Heart left ventricle (tissue), 16 donors: ENCODE results near the gene NUBPL. TPM values are rescaled to one million over a fixed set of nuclear protein-coding genes. Genes with fewer than 3 reads are reported as not detected.

Experiments used
- ATAC-seq, 4 donors: fragments of 200-7000 bp; cut with Tn5 transposase; one replicate each; pipeline ENCODE4 v1.9.1; 2020 to 2022; ENCODE audit warnings: moderate library complexity in 4 of 4, mild to moderate bottlenecking in 3 of 4, moderate number of reproducible peaks in 1 of 4
- DNase-seq, 5 donors: peaks; one replicate each; pipeline ENCODE4 v3.0.0-alpha.2; 2020
- H3K27ac ChIP-seq, 12 donors: fragments of 200-600 bp; sonication (generic) in 4 of 12; one replicate each; pipeline versions ENCODE4 v1.5.0 to v1.8.0; 2016 to 2022; ENCODE audit warnings: mild to moderate bottlenecking in 2 of 12
- H3K27me3 ChIP-seq, 9 donors: fragments of 200-600 bp; sonication (generic) in 2 of 9; one replicate each; pipeline versions ENCODE4 v1.5.1 to v1.8.0; 2016 to 2022; ENCODE audit warnings: mild to moderate bottlenecking in 3 of 9
- H3K36me3 ChIP-seq, 9 donors: fragments of 200-600 bp; sonication (generic) in 2 of 9; one replicate each; pipeline versions ENCODE4 v1.5.0 to v1.8.0; 2018 to 2022; ENCODE audit warnings: mild to moderate bottlenecking in 2 of 9
- H3K4me1 ChIP-seq, 12 donors: fragments of 200-600 bp; sonication (generic) in 4 of 12; one replicate each; pipeline versions ENCODE4 v1.5.0 to v1.8.0; 2016 to 2022; ENCODE audit warnings: mild to moderate bottlenecking in 3 of 12
- H3K4me3 ChIP-seq, 12 donors: fragments of 200-600 bp; sonication (generic) in 4 of 12; one replicate each; pipeline versions ENCODE4 v1.5.0 to v1.8.0; 2017 to 2022; ENCODE audit warnings: mild to moderate bottlenecking in 9 of 12, moderate library complexity in 4 of 12
- H3K9me3 ChIP-seq, 12 donors: fragments of 200-600 bp; sonication (generic) in 4 of 12; one replicate each; pipeline versions ENCODE4 v1.5.0 to v1.8.0; 2016 to 2022; ENCODE audit warnings: mild to moderate bottlenecking in 1 of 12
- POLR2A ChIP-seq, 2 donors: fragments of 450-650 bp; IDR thresholded peaks; one replicate each; pipeline ENCODE4 v1.6.1; 2017; ENCODE audit warnings: antibody characterized with exemption in 2 of 2, mild to moderate bottlenecking in 2 of 2, moderate library complexity in 2 of 2
- WGBS, 4 donors: extraction: QIAGEN DNeasy Blood & Tissue Kit in 2 of 4; methylation state at CpG; one replicate each; pipeline versions ENCODE4 v1.1.5 to v1.1.7; 2013 to 2018; 5-methylcytosine and 5-hydroxymethylcytosine counted together
- intact Hi-C, 10 donors: fragments of 100-400 bp; cut with DNase I; formaldehyde crosslinking; loops; one replicate each; pipeline versions ENCODE4 v1.11.1 to v1.14.2; 2022
- long read RNA-seq, 3 donors: library from polyadenylated mRNA; unstranded; transcript quantifications; one replicate each; pipeline ENCODE4 v2.0.0, GENCODE V29; 2020 to 2021
- polyA plus RNA-seq, 2 donors: library from polyadenylated mRNA; stranded (reverse); fragments of 200-250 nt; gene quantifications; one replicate each; pipeline ENCODE4 v1.2.3, GENCODE V29; 2013
- total RNA-seq, 9 donors: library from RNA; depleted of rRNA in 2 of 9; stranded (reverse); fragments of >200 nt in 2 of 9; fragmentation: NEBNext Ultra II Directional in 3 of 9; extraction: Animal tissue kit (Norgen Biotek cat#: 25700) in 3 of 9; gene quantifications; one replicate each; pipeline versions ENCODE4 v1.1.0 to v1.2.4, GENCODE V29; 2016 to 2023
- TF ChIP-seq, protein P1 (sequence below), 12 donors: fragments of 200-600 bp; sonication (generic) in 4 of 12; IDR thresholded peaks; one replicate each; pipeline versions ENCODE4 v1.5.0 to v1.8.0; 2018 to 2022; ENCODE audit warnings: antibody characterized with exemption in 12 of 12, mild to moderate bottlenecking in 5 of 12
- donor health status: ischemic (EF 13 %, LVEDD 7.1; RV severe dilation, severe dysfunction).
- donor health status: healthy with polysubstance abuse.
- donor health status: DM: no; HTN: yes; CAD: no.
- donor health status: DM: no; HTN: no; CAD: no.
- donor health status: ischemic (EF 25% LVEDD 6.9; RV normal size, moderate dysfunction).
- donor health status: ischemic (EF 25% LVEDD 5.7; RV mildly dilated, moderate dysfunction).
- donor health status: healthy.
- donor health status: DM: yes; HTN: yes; CAD: no.
- donor health status: ischemic (EF 35%, LVEDD 5.7; RV mildly dilated, moderate dysfunction).
- donor health status: nonischemic (EF 11% LVEDD 7.7; RV severe dilation, severe dysfunction).
- donor health status: DM: yes; HTN: yes; CAD: no.
- donor health status: PGD.
- donor health status: ischemic (EF 29% LVEDD 5.4; RV normal size, mild dysfunction).
- donor health status: nonischemic (EF 23%, LVEDD 6.1; RV moderate dilation, normal function).

NUBPL gene, protein sequence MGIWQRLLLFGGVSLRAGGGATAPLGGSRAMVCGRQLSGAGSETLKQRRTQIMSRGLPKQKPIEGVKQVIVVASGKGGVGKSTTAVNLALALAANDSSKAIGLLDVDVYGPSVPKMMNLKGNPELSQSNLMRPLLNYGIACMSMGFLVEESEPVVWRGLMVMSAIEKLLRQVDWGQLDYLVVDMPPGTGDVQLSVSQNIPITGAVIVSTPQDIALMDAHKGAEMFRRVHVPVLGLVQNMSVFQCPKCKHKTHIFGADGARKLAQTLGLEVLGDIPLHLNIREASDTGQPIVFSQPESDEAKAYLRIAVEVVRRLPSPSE
- total RNA-seq, result 10 to 100 TPM; 16.1 to 28.7 (median 19.1) TPM
- polyA plus RNA-seq, result 1 to 10 TPM; 6.2 to 7.3 TPM
- long read RNA-seq, donor 1, transcript NUBPL-201 (11 exons, 3,049 nt), result major isoform, 18 of 25 reads
- long read RNA-seq, donor 1, partial matches to known transcripts, result 0 of 25 reads
- long read RNA-seq, donor 1, other reads (novel, unspliced or antisense), result 7 of 25 reads
- long read RNA-seq, donor 2, transcript NUBPL-201 (11 exons, 3,049 nt), result major isoform, 82 of 102 reads
- long read RNA-seq, donor 2, partial matches to known transcripts, result 4 of 102 reads
- long read RNA-seq, donor 2, other reads (novel, unspliced or antisense), result 16 of 102 reads
- long read RNA-seq, donor 3, transcript NUBPL-201 (11 exons, 3,049 nt), result major isoform, 10 of 14 reads
- long read RNA-seq, donor 3, partial matches to known transcripts, result 1 of 14 reads
- long read RNA-seq, donor 3, other reads (novel, unspliced or antisense), result 3 of 14 reads

DNA sequence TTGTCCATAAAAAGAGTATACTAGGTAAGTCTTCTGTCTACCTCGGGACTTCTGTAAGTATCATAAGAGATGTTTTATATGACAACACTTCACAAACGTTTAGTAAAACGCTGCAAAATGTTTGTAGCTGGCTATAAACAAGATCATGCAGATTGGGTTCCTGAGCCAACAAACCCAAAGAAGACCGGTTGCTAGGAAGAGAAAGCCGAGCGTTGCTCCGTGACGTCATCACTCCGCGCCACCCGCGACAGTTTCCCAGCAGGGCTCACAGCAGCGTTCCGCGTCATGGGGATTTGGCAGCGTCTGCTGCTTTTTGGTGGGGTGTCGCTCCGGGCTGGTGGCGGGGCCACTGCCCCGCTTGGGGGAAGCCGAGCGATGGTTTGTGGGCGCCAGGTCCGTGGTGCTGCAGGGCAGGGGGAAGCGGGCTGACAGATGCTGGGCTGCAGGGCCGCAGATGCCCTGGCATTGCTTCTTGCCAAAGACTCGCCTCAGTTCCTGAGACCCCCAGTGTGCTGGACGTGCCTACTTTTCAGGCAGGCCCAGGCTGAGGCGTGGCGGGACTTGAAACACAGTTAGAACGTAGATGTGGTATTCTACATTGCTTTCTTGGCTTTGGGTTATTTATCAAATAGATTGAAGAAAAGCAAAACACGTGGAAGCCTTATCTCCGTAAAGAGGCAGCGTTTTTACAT lies at the start of gene NUBPL:
TSS of gene NUBPL (plus strand) at position 250 of the 692 bp plus-strand sequence. CDS start at position 286, 36 bp downstream.
- no peaks in the 10 kb centered on the region for H3K27me3 ChIP-seq
- H3K36me3 ChIP-seq, result peaks cover 0 to 11% (median 0%) of the 10 kb centered on the region in 9 donors
- peak within 1 kb of the TSS; percentile 43 to 95 (median 89) for H3K27ac ChIP-seq
- peak within 1 kb of the TSS; percentile 77 to 98 (median 84) for H3K4me3 ChIP-seq
- intact Hi-C loops, result loop anchor here in 4 of 10 donors (5.0 to 10.0 kb wide), 6 partner anchors 106 to 516 kb away; partner anchors contain the start of genes ARHGAP5 (in 3 of the 4) and DTD2 (in 1 of the 4)
- peaks cover 0 to 29% (median 10%) of the 10 kb centered on the region in 12 donors for H3K4me1 ChIP-seq
- no peaks in the 10 kb centered on the region for H3K9me3 ChIP-seq
- DNase-seq (peak; percentile 94 to 98 (median 96)), ATAC-seq (peak; percentile 92 to 98 (median 96))
- WGBS, 4 donors, result 0% methylated on average over 27 to 34 of the region's 34 CpGs
- TF ChIP-seq POLR2A (IDR thresholded peaks at IDR 0.05), result peak in 1 of 2 donors; percentile 60
- TF ChIP-seq, protein P1, sequence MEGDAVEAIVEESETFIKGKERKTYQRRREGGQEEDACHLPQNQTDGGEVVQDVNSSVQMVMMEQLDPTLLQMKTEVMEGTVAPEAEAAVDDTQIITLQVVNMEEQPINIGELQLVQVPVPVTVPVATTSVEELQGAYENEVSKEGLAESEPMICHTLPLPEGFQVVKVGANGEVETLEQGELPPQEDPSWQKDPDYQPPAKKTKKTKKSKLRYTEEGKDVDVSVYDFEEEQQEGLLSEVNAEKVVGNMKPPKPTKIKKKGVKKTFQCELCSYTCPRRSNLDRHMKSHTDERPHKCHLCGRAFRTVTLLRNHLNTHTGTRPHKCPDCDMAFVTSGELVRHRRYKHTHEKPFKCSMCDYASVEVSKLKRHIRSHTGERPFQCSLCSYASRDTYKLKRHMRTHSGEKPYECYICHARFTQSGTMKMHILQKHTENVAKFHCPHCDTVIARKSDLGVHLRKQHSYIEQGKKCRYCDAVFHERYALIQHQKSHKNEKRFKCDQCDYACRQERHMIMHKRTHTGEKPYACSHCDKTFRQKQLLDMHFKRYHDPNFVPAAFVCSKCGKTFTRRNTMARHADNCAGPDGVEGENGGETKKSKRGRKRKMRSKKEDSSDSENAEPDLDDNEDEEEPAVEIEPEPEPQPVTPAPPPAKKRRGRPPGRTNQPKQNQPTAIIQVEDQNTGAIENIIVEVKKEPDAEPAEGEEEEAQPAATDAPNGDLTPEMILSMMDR (IDR thresholded peaks at IDR 0.05), result no peak

DNA sequence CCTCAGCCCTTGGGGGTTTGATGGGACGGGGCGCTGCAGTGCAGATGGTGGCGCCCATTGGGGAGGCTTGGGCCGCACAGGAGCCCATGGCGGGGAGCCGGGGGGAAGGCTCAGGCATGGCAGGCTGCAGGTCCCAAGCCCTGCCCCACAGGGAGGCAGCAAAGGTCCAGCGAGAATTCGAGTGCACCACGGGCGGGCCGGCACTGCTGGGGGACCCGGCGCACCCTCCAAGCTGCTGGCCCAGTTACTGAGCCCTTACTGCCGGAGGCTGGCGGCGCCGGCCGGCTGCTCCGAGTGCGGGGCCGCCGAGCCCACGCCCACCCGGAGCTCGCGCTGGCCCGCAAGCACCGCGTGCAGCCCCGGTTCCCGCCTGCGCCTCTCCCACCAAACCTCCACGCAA lies 34.1 kb upstream of the NUBPL start:
- WGBS, 4 donors, result 93 to 97% (median 96%) methylated on average over 5 to 33 of the region's 33 CpGs
- no peaks in the 10 kb centered on the region for H3K27me3 ChIP-seq
- no peak overlapping the region for H3K4me3 ChIP-seq
- H3K27ac ChIP-seq, result no peak overlapping the region
- no peaks in the 10 kb centered on the region for H3K9me3 ChIP-seq
- no peak for DNase-seq
- H3K36me3 ChIP-seq, result no peaks in the 10 kb centered on the region
- intact Hi-C loops, result no loop called here
- no peak for ATAC-seq
- TF ChIP-seq, protein P1 (IDR thresholded peaks at IDR 0.05), result no peak
- TF ChIP-seq POLR2A (IDR thresholded peaks at IDR 0.05), result no peak
- H3K4me1 ChIP-seq, result no peaks in the 10 kb centered on the region

DNA sequence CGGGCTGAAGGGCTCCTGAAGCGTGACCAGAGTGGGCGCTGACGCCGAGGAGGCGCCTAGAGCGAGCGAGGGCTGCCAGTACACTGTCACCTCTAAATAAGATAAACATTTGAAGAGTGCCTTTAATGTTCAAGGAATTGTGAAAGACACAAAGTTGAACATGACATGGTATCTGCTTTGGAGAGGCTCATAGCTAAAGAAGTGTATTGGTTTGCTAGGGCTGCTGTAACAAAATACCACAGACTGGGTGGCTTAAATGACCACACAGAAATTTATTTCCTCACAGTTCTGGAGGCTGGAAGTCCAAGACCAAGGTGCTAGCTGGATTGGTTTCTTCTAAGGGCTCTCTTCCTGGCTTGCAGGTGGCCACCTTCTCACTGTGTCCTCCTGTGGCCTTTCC lies 33.7 kb upstream of the NUBPL start:
- ATAC-seq, result no peak
- Histone ChIP-seq H3K4me3 (no peak overlapping the region), H3K27me3 (no peaks in the 10 kb centered on the region), H3K27ac (no peak overlapping the region), H3K36me3 (no peaks in the 10 kb centered on the region), H3K4me1 (no peaks in the 10 kb centered on the region), H3K9me3 (no peaks in the 10 kb centered on the region)
- TF ChIP-seq, protein P1 (IDR thresholded peaks at IDR 0.05), result no peak
- TF ChIP-seq POLR2A (IDR thresholded peaks at IDR 0.05), result no peak
- WGBS, 4 donors, result 87 to 97% (median 89%) methylated on average over 8 of the region's 8 CpGs
- no peak for DNase-seq
- intact Hi-C loops, result no loop called here
